ENCODE data around the gene POU2F3. TPM values are rescaled to one million over a fixed set of nuclear protein-coding genes. Genes with fewer than 3 reads are reported as not detected.

The POU2F3 gene
- total and polyA plus RNA-seq, 2 experiments from 2014 or later, result not detected

GRCh38 chr11:120293038-120293800, 53.3 kb downstream of the POU2F3 start:
- no peak overlapping the region for H3K9ac ChIP-seq
- no peak overlapping the region for H3K4me3 ChIP-seq
- no peak for DNase-seq
- no peak overlapping the region for H3K4me2 ChIP-seq (ENCODE audit: unreplicated experiment)
- H2AFZ ChIP-seq, result no peak overlapping the region
- no peaks in the 10 kb centered on the region for H3K36me3 ChIP-seq (ENCODE audit: low read depth)
- H3K4me1 ChIP-seq (ENCODE audit: insufficient read depth), result no peaks in the 10 kb centered on the region
- H3K9me3 ChIP-seq (ENCODE audit: low read depth), result no peaks in the 10 kb centered on the region
- no peaks in the 10 kb centered on the region for H4K20me1 ChIP-seq (ENCODE audit: insufficient read depth)
- no peak for TF ChIP-seq EZH2phosphoT487 (IDR thresholded peaks at IDR 0.05; ENCODE audit: insufficient read depth, low read depth)
- no peak for TF ChIP-seq EZH2 (IDR thresholded peaks at IDR 0.05; ENCODE audit: insufficient read depth, poor library complexity, severe bottlenecking)
- in situ Hi-C loops (cut with MboI), result no loop called here
- H3F3A ChIP-seq (ENCODE audit: insufficient read depth), result no peaks in the 10 kb centered on the region
- H3K79me2 ChIP-seq (ENCODE audit: insufficient read depth), result no peaks in the 10 kb centered on the region
- no peak overlapping the region for H3K27ac ChIP-seq
- H3K27me3 ChIP-seq (replicated peaks; ENCODE audit: insufficient read depth), result peaks cover 47% of the 10 kb centered on the region
- no peaks in the 10 kb centered on the region for H3K9me2 ChIP-seq (ENCODE audit: insufficient read depth)
- 75 to 83% methylated on average over 5 of the region's 5 CpGs for WGBS, 2 experiments (ENCODE audit: low coverage in 1 of 2, low lambda C conversion rate in 2 of 2, missing lambda C conversion rate in 2 of 2)

- no peaks in the 10 kb centered on the region for H3K9me2 ChIP-seq (ENCODE audit: insufficient read depth)
- H4K20me1 ChIP-seq (ENCODE audit: insufficient read depth), result no peaks in the 10 kb centered on the region
- no peak overlapping the region for H3K4me2 ChIP-seq (ENCODE audit: unreplicated experiment)
- H3K79me2 ChIP-seq (ENCODE audit: insufficient read depth), result no peaks in the 10 kb centered on the region
- no peaks in the 10 kb centered on the region for H3K4me1 ChIP-seq (ENCODE audit: insufficient read depth)
- no peak overlapping the region for H3K4me3 ChIP-seq
- DNase-seq, result no peak
- no peaks in the 10 kb centered on the region for H3F3A ChIP-seq (ENCODE audit: insufficient read depth)
- WGBS, 2 experiments (ENCODE audit: low coverage in 1 of 2, low lambda C conversion rate in 2 of 2, missing lambda C conversion rate in 2 of 2), result 52 to 53% methylated on average over 5 of the region's 5 CpGs
- no peaks in the 10 kb centered on the region for H3K36me3 ChIP-seq (ENCODE audit: low read depth)
- in situ Hi-C loops (cut with MboI), result no loop called here
- no peak overlapping the region for H3K9ac ChIP-seq
- H2AFZ ChIP-seq, result no peak overlapping the region
- peaks cover 47% of the 10 kb centered on the region for H3K27me3 ChIP-seq (replicated peaks; ENCODE audit: insufficient read depth)
- TF ChIP-seq EZH2phosphoT487 (IDR thresholded peaks at IDR 0.05; ENCODE audit: insufficient read depth, low read depth), result no peak
- no peak overlapping the region for H3K27ac ChIP-seq
- H3K9me3 ChIP-seq (ENCODE audit: low read depth), result no peaks in the 10 kb centered on the region
Observed at GRCh38 chr11:120294096-120294495, 54.2 kb downstream of the POU2F3 start.

- no peaks in the 10 kb centered on the region for H4K20me1 ChIP-seq (ENCODE audit: insufficient read depth)
- WGBS, 2 experiments (ENCODE audit: low coverage in 1 of 2, low lambda C conversion rate in 2 of 2, missing lambda C conversion rate in 2 of 2), result 28 to 32% methylated on average over 4 of the region's 4 CpGs
- H3K4me1 ChIP-seq (ENCODE audit: insufficient read depth), result no peaks in the 10 kb centered on the region
- H3K36me3 ChIP-seq (ENCODE audit: low read depth), result no peaks in the 10 kb centered on the region
- no peaks in the 10 kb centered on the region for H3K9me2 ChIP-seq (ENCODE audit: insufficient read depth)
- H3F3A ChIP-seq (ENCODE audit: insufficient read depth), result no peaks in the 10 kb centered on the region
- no peak overlapping the region for H3K4me2 ChIP-seq (ENCODE audit: unreplicated experiment)
- H3K27me3 ChIP-seq (replicated peaks; ENCODE audit: insufficient read depth), result peaks cover 47% of the 10 kb centered on the region
- in situ Hi-C loops (cut with MboI), result loop anchor here (5.0 kb wide), 2 partner anchors 58 to 123 kb away; no protein-coding TSS in a partner anchor
- no peak overlapping the region for H2AFZ ChIP-seq
- TF ChIP-seq EZH2phosphoT487 (IDR thresholded peaks at IDR 0.05; ENCODE audit: insufficient read depth, low read depth) (no peak), EZH2 (IDR thresholded peaks at IDR 0.05; ENCODE audit: insufficient read depth, poor library complexity, severe bottlenecking) (no peak)
- H3K79me2 ChIP-seq (ENCODE audit: insufficient read depth), result no peaks in the 10 kb centered on the region
- no peak for DNase-seq
- H3K9ac ChIP-seq, result no peak overlapping the region
- no peak overlapping the region for H3K4me3 ChIP-seq
- H3K9me3 ChIP-seq (ENCODE audit: low read depth), result no peaks in the 10 kb centered on the region
- no peak overlapping the region for H3K27ac ChIP-seq
Observed at GRCh38 chr11:120295099-120295498, 55.2 kb downstream of the POU2F3 start.

GRCh38 chr11:120296554-120296953, 56.6 kb downstream of the POU2F3 start:
- Histone ChIP-seq H3K4me1 (ENCODE audit: insufficient read depth) (no peaks in the 10 kb centered on the region), H3K4me2 (ENCODE audit: unreplicated experiment) (no peak overlapping the region), H4K20me1 (ENCODE audit: insufficient read depth) (no peaks in the 10 kb centered on the region), H3K9me2 (ENCODE audit: insufficient read depth) (no peaks in the 10 kb centered on the region), H3K9ac (no peak overlapping the region), H3K27ac (no peak overlapping the region), H3K36me3 (ENCODE audit: low read depth) (no peaks in the 10 kb centered on the region), H3K9me3 (ENCODE audit: low read depth) (no peaks in the 10 kb centered on the region), H3K79me2 (ENCODE audit: insufficient read depth) (no peaks in the 10 kb centered on the region), H3F3A (ENCODE audit: insufficient read depth) (no peaks in the 10 kb centered on the region), H3K27me3 (replicated peaks; ENCODE audit: insufficient read depth) (peaks cover 47% of the 10 kb centered on the region), H2AFZ (no peak overlapping the region), H3K4me3 (no peak overlapping the region)
- TF ChIP-seq EZH2 (IDR thresholded peaks at IDR 0.05; ENCODE audit: insufficient read depth, poor library complexity, severe bottlenecking), result no peak
- no peak for TF ChIP-seq EZH2phosphoT487 (IDR thresholded peaks at IDR 0.05; ENCODE audit: insufficient read depth, low read depth)
- no peak for DNase-seq
- WGBS, 2 experiments (ENCODE audit: low coverage in 1 of 2, low lambda C conversion rate in 2 of 2, missing lambda C conversion rate in 2 of 2), result 75% methylated on average over 5 of the region's 5 CpGs
- in situ Hi-C loops (cut with MboI), result loop anchor here (5.0 kb wide), 2 partner anchors 59 to 124 kb away; no protein-coding TSS in a partner anchor
